Endothelial cell of umbilical vein (primary cell): ENCODE data around the gene CFAP20DC. TPM values are rescaled to one million over a fixed set of nuclear protein-coding genes. Genes with fewer than 3 reads are reported as not detected.

ENCODE experiments used
- BruUV-seq: library from RNA; stranded (reverse); fragments of 400-500 nt; replicated peaks from 2 replicates; lab custom pipeline; 2021; lab: Mats Ljungman, UMichigan
- CTCF ChIA-PET: fragments of 300-600, 350-600 bp; sonication (Branson Sonifier 250); formaldehyde crosslinking; loops from one replicate; lab custom pipeline; 2021; ENCODE audit warnings: antibody characterized with exemption, inconsistent platforms; lab: Charles Lee
- POLR2A ChIA-PET: fragments of 300-600, 350-600 bp; sonication (Branson Sonifier 250); formaldehyde crosslinking; loops from one replicate; lab custom pipeline; 2021; ENCODE audit warnings: antibody characterized with exemption, inconsistent platforms; lab: Charles Lee
- DNase-seq: peaks from one replicate; pipeline ENCODE4 v3.0.0-alpha.2; 2011; ENCODE audit warnings: low read depth, low spot score
- FAIRE-seq: peaks from 2 replicates; lab custom pipeline; 2011; peaks lifted over from hg19 to GRCh38; lab: Jason Lieb, UNC
- H2AFZ ChIP-seq: 2 replicates; pipeline ENCODE4 v1.6.0; 2012; ENCODE audit warnings: low read depth, low read length, control low read depth, inconsistent platforms
- H3K27ac ChIP-seq: 2 replicates; pipeline ENCODE4 v1.5.1; 2011; ENCODE audit warnings: low read depth, mild to moderate bottlenecking, control low read depth, low read length, moderate library complexity; ENCODE audit not compliant: insufficient read depth
- H3K27me3 ChIP-seq, 2 experiments: 2 replicates each; pipeline versions ENCODE4 v1.6.0 to v1.6.1; 2011; ENCODE audit warnings: low read length in 2 of 2, mixed read lengths in 1 of 2; ENCODE audit not compliant: control insufficient read depth in 2 of 2, insufficient read depth in 2 of 2
- H3K36me3 ChIP-seq, 2 experiments: 2 replicates in 1 of 2; 3 replicates in 1 of 2; pipeline ENCODE4 v1.5.1; 2011; ENCODE audit warnings: low read length in 2 of 2, mild to moderate bottlenecking in 1 of 2, moderate library complexity in 1 of 2; ENCODE audit not compliant: control insufficient read depth in 2 of 2, insufficient read depth in 2 of 2; ENCODE audit errors: extremely low read depth in 1 of 2
- H3K4me1 ChIP-seq: 3 replicates; pipeline ENCODE4 v1.5.1; 2011; ENCODE audit warnings: mild to moderate bottlenecking, low read length; ENCODE audit not compliant: control insufficient read depth, insufficient read depth; ENCODE audit errors: extremely low read depth
- H3K4me2 ChIP-seq: 2 replicates; pipeline ENCODE4 v1.6.1; 2011; ENCODE audit warnings: low read length, control low read depth, mixed read lengths; ENCODE audit not compliant: insufficient read depth
- H3K4me3 ChIP-seq, 3 experiments: fragments of 200-600 bp in 1 of 3; sonication (generic), shearing (Covaris generic) in 1 of 3; replicated peaks in 1 of 3; 2 replicates each; pipeline ENCODE4 v1.5.1; 2011 to 2016; ENCODE audit warnings: control low read depth in 3 of 3, low read length in 3 of 3, mild to moderate bottlenecking in 2 of 3, inconsistent platforms in 1 of 3, low read depth in 1 of 3, moderate library complexity in 1 of 3; ENCODE audit not compliant: insufficient read depth in 1 of 3
- H3K79me2 ChIP-seq: 2 replicates; pipeline ENCODE4 v1.6.0; 2012; ENCODE audit warnings: low read length, inconsistent platforms; ENCODE audit not compliant: control insufficient read depth, insufficient read depth
- H3K9ac ChIP-seq: replicated peaks from 2 replicates; pipeline ENCODE3; 2011; ENCODE audit warnings: low read length, control low read depth; ENCODE audit not compliant: insufficient read depth; ENCODE audit errors: extremely low read depth
- H3K9me1 ChIP-seq: replicated peaks from 3 replicates; pipeline ENCODE4 v1.6.0; 2011; ENCODE audit warnings: mild to moderate bottlenecking, low read length; ENCODE audit not compliant: control insufficient read depth, insufficient read depth; ENCODE audit errors: extremely low read depth
- H3K9me3 ChIP-seq: replicated peaks from 2 replicates; pipeline ENCODE4 v1.5.1; 2012; ENCODE audit warnings: low read length, inconsistent platforms; ENCODE audit not compliant: control insufficient read depth, insufficient read depth
- H4K20me1 ChIP-seq: replicated peaks from 2 replicates; pipeline ENCODE3; 2011; ENCODE audit warnings: mild to moderate bottlenecking, low read length; ENCODE audit not compliant: control insufficient read depth, insufficient read depth; ENCODE audit errors: extremely low read depth
- EZH2 ChIP-seq: IDR thresholded peaks from 2 replicates; pipeline ENCODE4 v1.6.1; 2012; ENCODE audit warnings: borderline replicate concordance, low read depth, mild to moderate bottlenecking, moderate library complexity, low read length, inconsistent platforms; ENCODE audit not compliant: severe bottlenecking
- FOS ChIP-seq: IDR thresholded peaks from 2 replicates; pipeline ENCODE4 v1.6.1; 2011; ENCODE audit warnings: mild to moderate bottlenecking, low read length, moderate library complexity, borderline replicate concordance; ENCODE audit not compliant: insufficient read depth
- GATA2 ChIP-seq: IDR thresholded peaks from 2 replicates; pipeline ENCODE4 v1.7.0; 2011; ENCODE audit warnings: low read depth, mild to moderate bottlenecking, moderate library complexity, mixed read lengths, low read length; ENCODE audit not compliant: insufficient read length, insufficient read depth
- JUN ChIP-seq: IDR thresholded peaks from 2 replicates; pipeline ENCODE4 v1.6.1; 2011; ENCODE audit warnings: borderline replicate concordance, low read depth; ENCODE audit not compliant: insufficient read length, insufficient read depth
- MYC ChIP-seq: IDR thresholded peaks from one replicate; pipeline ENCODE4 v1.6.1; 2011; ENCODE audit warnings: mild to moderate bottlenecking, low read depth, low read length
- POLR2A ChIP-seq: IDR thresholded peaks from 2 replicates; pipeline ENCODE4 v1.6.1; 2012; ENCODE audit warnings: low read depth, mild to moderate bottlenecking, control low read depth, low read length
- POLR2AphosphoS5 ChIP-seq: IDR thresholded peaks from 2 replicates; pipeline ENCODE4 v1.6.1; 2012; ENCODE audit warnings: low read depth, mild to moderate bottlenecking, control low read depth, low read length, moderate library complexity; ENCODE audit not compliant: insufficient read depth
- dilution Hi-C: fragments of 300-500 bp; cut with MboI; formaldehyde crosslinking; loops from one replicate; pipeline ENCODE4 v1.15.0; 2019; ENCODE audit warnings: low sequenced_read_pairs; ENCODE audit not compliant: extremely low pct_ligation_motif_present
- intact Hi-C: fragments of 100-400 bp; cut with micrococcal nuclease; formaldehyde crosslinking; loops from one replicate; pipeline ENCODE4 v1.10.0; 2022
- polyA plus RNA-seq, 4 experiments: library from polyadenylated mRNA; depleted of rRNA in 3 of 4; stranded (reverse) in 3 of 4; unstranded in 1 of 4; fragments of >200 nt; gene quantifications; 2 replicates each; pipeline versions ENCODE4 v1.2.1 to v1.2.3, GENCODE V29; 2011 to 2012; ENCODE audit warnings: missing spikeins in 1 of 4
- total RNA-seq: library from RNA; stranded (reverse); gene quantifications from 2 replicates; pipeline ENCODE4 v1.2.3, GENCODE V29; 2021
- TF ChIP-seq, protein P1 (sequence below), 2 donors: IDR thresholded peaks; 1 replicate in 1 of 2; 2 replicates in 1 of 2; pipeline ENCODE4 v1.5.1; 2011; ENCODE audit warnings: low read length in 2 of 2, mild to moderate bottlenecking in 2 of 2, moderate library complexity in 2 of 2, control low read depth in 1 of 2, inconsistent platforms in 1 of 2, low read depth in 1 of 2; ENCODE audit not compliant: insufficient read depth in 1 of 2; ENCODE audit errors: extremely low read depth in 1 of 2
- TF ChIP-seq, protein P2 (sequence below): IDR thresholded peaks from 2 replicates; pipeline ENCODE4 v1.6.1; 2011; ENCODE audit not compliant: insufficient read depth, insufficient read length

CFAP20DC gene
- total and polyA plus RNA-seq, 2 donors (not counting 3 experiments of a cell fraction or from before 2014, with no cell fraction given): 0.92 to 2.1 TPM

DNA sequence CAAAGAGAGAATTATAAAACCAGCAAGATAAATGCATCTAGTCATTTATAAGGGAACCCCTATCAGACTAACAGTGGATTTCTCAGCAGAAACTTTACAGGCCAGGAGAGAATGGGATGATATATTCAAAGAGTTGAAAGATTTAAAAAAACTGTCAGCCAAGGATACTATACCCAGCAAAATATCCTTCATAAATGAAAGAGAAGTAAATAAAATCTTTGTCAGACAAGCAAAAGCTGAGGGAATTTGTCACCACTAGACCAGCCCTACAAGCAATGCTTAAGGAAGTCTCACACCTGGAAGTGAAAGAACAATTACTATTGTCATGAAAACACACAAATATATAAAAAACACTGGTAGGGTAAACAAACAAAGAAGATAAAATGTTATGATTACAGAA lies 269.9 kb downstream of the CFAP20DC start:
- Histone ChIP-seq H3K36me3 (no peaks in the 10 kb centered on the region), H2AFZ (no peak overlapping the region), H3K9ac (no peak overlapping the region), H3K9me3 (no peaks in the 10 kb centered on the region), H3K79me2 (no peaks in the 10 kb centered on the region), H3K4me1 (no peaks in the 10 kb centered on the region), H3K9me1 (no peaks in the 10 kb centered on the region), H3K27ac (no peak overlapping the region), H4K20me1 (no peaks in the 10 kb centered on the region), H3K4me2 (no peak overlapping the region), H3K27me3 (no peaks in the 10 kb centered on the region), H3K4me3 (no peak overlapping the region)
- dilution Hi-C loops: no loop called here
- intact Hi-C loops: no loop called here
- TF ChIP-seq FOS: no peak
- TF ChIP-seq MYC: no peak
- no peak for TF ChIP-seq POLR2AphosphoS5
- no peak for TF ChIP-seq GATA2
- TF ChIP-seq EZH2: no peak
- no peak for TF ChIP-seq JUN
- TF ChIP-seq, protein P1, sequence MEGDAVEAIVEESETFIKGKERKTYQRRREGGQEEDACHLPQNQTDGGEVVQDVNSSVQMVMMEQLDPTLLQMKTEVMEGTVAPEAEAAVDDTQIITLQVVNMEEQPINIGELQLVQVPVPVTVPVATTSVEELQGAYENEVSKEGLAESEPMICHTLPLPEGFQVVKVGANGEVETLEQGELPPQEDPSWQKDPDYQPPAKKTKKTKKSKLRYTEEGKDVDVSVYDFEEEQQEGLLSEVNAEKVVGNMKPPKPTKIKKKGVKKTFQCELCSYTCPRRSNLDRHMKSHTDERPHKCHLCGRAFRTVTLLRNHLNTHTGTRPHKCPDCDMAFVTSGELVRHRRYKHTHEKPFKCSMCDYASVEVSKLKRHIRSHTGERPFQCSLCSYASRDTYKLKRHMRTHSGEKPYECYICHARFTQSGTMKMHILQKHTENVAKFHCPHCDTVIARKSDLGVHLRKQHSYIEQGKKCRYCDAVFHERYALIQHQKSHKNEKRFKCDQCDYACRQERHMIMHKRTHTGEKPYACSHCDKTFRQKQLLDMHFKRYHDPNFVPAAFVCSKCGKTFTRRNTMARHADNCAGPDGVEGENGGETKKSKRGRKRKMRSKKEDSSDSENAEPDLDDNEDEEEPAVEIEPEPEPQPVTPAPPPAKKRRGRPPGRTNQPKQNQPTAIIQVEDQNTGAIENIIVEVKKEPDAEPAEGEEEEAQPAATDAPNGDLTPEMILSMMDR (IDR thresholded peaks at IDR 0.05; ENCODE audit: extremely low read depth in 1 of 2, insufficient read depth in 1 of 2, low read depth in 1 of 2, low read length in 2 of 2): no peak
- TF ChIP-seq, protein P2, sequence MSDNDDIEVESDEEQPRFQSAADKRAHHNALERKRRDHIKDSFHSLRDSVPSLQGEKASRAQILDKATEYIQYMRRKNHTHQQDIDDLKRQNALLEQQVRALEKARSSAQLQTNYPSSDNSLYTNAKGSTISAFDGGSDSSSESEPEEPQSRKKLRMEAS: no peak
- TF ChIP-seq POLR2A: no peak
- DNase-seq (no peak), FAIRE-seq (no peak)
- no TSS peak for BruUV-seq
- ChIA-PET POLR2A (no interaction called here), CTCF (interaction anchor here (1.2 kb wide), 1 partner anchor 14 kb away, joined by 3 read pairs; no protein-coding TSS in a partner anchor)
